Mucosa of descending colon (tissue), 3 donors: ENCODE data around the gene ZNF844. TPM values are rescaled to one million over a fixed set of nuclear protein-coding genes. Genes with fewer than 3 reads are reported as not detected.

Experiments used
- ATAC-seq: fragments of 200-7000 bp; cut with Tn5 transposase; one replicate; pipeline ENCODE4 v1.9.1; 2020; ENCODE audit warnings: mild to moderate bottlenecking, moderate library complexity
- DNase-seq, 3 donors: peaks; one replicate each; pipeline ENCODE4 v3.0.0-alpha.2; 2020
- H3K36me3 ChIP-seq: fragments of 200-600 bp; one replicate; pipeline ENCODE4 v1.8.0; 2021; ENCODE audit warnings: low read depth, mild to moderate bottlenecking
- H3K4me1 ChIP-seq: fragments of 200-600 bp; one replicate; pipeline ENCODE4 v1.8.0; 2021; ENCODE audit warnings: low read depth, mild to moderate bottlenecking
- H3K4me3 ChIP-seq: fragments of 200-600 bp; one replicate; pipeline ENCODE4 v1.8.0; 2021; ENCODE audit warnings: mild to moderate bottlenecking
- H3K9me3 ChIP-seq: fragments of 200-600 bp; one replicate; pipeline ENCODE4 v1.8.0; 2021; ENCODE audit warnings: mild to moderate bottlenecking
- intact Hi-C, 2 donors: fragments of 100-400 bp; cut with DNase I in 1 of 2; cut with micrococcal nuclease in 1 of 2; formaldehyde crosslinking; loops; one replicate each; pipeline versions ENCODE4 v1.11.0 to v1.11.1; 2022; cut with DNase I, micrococcal nuclease
- total RNA-seq, 3 donors: library from RNA; stranded (reverse); fragmentation: NEBNext Ultra II Directional in 2 of 3; extraction: Animal tissue kit (Norgen Biotek cat#: 25700) in 2 of 3; gene quantifications; one replicate each; pipeline versions ENCODE4 v1.2.1 to v1.2.4, GENCODE V29; 2021 to 2023
- TF ChIP-seq, protein P1 (sequence below): fragments of 200-600 bp; IDR thresholded peaks from one replicate; pipeline ENCODE4 v1.8.0; 2022; ENCODE audit warnings: antibody characterized with exemption, mild to moderate bottlenecking
- donor health status: DM: no; HTN: no; CAD: no; lungs with moderate emphysema.
- donor health status: DM: no; HTN: no; CAD: no.
- donor health status: DM: no; HTN: yes; CAD: no.

The ZNF844 gene
- total RNA-seq, 3 donors from 2014 or later: 11.7 to 17.1 (median 15.2) TPM

DNA sequence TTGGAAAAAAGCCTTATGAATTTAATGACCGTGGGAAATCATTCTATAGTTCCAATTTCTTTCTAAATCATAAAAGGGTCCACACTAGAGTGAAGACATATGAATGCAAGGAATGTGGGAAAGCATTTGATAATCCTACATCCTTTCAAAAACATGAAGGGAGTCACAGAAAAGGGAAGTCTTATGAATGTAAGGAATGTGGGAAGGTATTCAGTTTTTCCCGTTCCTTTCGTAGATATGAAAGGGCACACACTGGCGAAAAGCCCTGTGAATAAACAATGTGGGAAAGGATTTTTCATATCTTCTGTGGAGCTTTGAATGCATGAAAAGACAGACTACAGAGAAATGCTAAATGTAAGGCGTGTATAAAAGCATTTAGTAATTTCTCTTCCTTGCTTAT, 48.6 kb downstream of the ZNF844 start:
- TF ChIP-seq, protein P1, sequence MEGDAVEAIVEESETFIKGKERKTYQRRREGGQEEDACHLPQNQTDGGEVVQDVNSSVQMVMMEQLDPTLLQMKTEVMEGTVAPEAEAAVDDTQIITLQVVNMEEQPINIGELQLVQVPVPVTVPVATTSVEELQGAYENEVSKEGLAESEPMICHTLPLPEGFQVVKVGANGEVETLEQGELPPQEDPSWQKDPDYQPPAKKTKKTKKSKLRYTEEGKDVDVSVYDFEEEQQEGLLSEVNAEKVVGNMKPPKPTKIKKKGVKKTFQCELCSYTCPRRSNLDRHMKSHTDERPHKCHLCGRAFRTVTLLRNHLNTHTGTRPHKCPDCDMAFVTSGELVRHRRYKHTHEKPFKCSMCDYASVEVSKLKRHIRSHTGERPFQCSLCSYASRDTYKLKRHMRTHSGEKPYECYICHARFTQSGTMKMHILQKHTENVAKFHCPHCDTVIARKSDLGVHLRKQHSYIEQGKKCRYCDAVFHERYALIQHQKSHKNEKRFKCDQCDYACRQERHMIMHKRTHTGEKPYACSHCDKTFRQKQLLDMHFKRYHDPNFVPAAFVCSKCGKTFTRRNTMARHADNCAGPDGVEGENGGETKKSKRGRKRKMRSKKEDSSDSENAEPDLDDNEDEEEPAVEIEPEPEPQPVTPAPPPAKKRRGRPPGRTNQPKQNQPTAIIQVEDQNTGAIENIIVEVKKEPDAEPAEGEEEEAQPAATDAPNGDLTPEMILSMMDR: no peak
- no peaks in the 10 kb centered on the region for H3K4me1 ChIP-seq
- no peaks in the 10 kb centered on the region for H3K36me3 ChIP-seq
- intact Hi-C loops: no loop called here
- H3K4me3 ChIP-seq: no peak overlapping the region
- ATAC-seq (no peak), DNase-seq (no peak)
- H3K9me3 ChIP-seq: peaks cover 46% of the 10 kb centered on the region

DNA sequence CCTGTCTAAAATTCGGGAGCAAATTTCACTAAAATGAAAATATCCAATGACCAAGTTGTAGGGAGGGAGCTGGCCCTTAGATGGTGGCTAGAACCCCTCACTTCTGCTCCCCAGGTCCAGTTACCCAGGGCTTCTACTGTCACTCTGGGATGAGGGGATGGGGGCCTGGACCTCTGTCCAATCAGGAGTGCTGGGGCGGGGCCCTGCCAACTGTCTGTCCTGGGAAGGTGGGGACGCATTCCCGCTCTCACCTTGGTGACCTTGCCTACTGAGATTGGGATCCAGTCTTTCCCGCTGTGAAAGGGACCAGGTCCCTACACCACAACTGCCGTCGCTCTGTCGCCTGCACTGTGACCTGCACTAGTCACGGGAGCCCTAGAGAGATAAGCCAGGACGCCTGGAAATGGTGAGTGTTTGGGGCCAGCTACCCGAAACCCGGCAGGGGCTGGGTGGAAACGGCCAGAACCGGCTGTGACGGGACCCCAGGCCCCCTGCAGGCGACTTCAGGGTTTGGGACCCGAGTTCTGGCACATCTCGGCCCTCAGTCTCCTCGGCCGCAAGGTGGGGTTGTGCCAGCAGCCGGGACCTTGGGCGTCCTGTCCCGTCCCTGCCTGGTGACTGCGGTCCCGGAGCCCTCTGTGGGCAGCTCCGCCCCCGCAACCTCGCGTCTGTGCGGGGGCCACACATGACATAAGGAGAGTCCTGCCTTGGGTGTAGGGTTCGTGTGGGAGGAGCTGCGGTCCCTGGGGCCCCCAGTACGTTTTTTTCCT, 52.9 kb downstream of the ZNF844 start:
- intact Hi-C loops: no loop called here
- Histone ChIP-seq H3K9me3 (peaks cover 17% of the 10 kb centered on the region), H3K4me1 (no peaks in the 10 kb centered on the region), H3K36me3 (no peaks in the 10 kb centered on the region), H3K4me3 (no peak overlapping the region)
- DNase-seq: no peak
- ATAC-seq: no peak
- TF ChIP-seq, protein P1: no peak

DNA sequence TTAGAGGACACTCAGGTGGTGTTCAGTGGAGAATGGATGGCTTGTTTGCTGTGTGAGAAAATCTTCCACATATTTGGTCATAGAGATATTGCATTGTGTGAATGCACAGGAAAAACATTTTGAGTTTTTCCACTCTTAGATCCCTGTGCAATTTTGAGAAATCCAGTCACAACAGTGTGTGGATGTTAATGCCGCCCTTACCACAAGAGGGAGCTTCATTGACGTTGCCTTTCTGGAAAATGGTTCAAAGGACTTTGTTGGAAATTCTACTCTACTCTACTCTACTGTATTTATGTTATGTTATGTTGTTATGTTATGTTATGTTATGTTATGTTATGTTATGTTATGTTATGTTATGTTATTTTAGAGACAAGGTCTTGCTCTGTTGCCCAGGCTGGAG, 62.2 kb downstream of the ZNF844 start:
- intact Hi-C loops: no loop called here
- H3K9me3 ChIP-seq: peaks cover 23% of the 10 kb centered on the region
- ATAC-seq (peak; percentile 58), DNase-seq (peak in 1 of 3 donors; percentile 46)
- H3K4me1 ChIP-seq: no peaks in the 10 kb centered on the region
- H3K4me3 ChIP-seq: no peak overlapping the region
- TF ChIP-seq, protein P1: no peak
- no peaks in the 10 kb centered on the region for H3K36me3 ChIP-seq

Other genes with a start within 250 kb of the ZNF844 start
- 10 to 100 TPM in 1 of 3 donors, 1 to 10 TPM in 2; 8.9 to 11.2 (median 9.6) TPM for gene ZNF439, start 216.0 kb upstream of the ZNF844 start, total RNA-seq
- 10 to 100 TPM; 15.7 to 30.5 (median 23.4) TPM for gene ZNF69, start 176.9 kb upstream of the ZNF844 start, total RNA-seq
- gene ZNF700, start 139.6 kb upstream of the ZNF844 start, total RNA-seq: 10 to 100 TPM; 16.3 to 25.2 (median 17.1) TPM
- 1 to 10 TPM; 4.7 to 8.9 (median 6.7) TPM for gene ZNF763, start 99.7 kb upstream of the ZNF844 start, total RNA-seq
- 1 to 10 TPM; 1.8 to 4.7 (median 2.5) TPM for gene ZNF433, start 29.1 kb upstream of the ZNF844 start, total RNA-seq
- gene ZNF878, start 11.8 kb upstream of the ZNF844 start, total RNA-seq: under 1 TPM; 0.19 to 0.26 (median 0.22) TPM
- gene ZNF20, start 75.6 kb downstream of the ZNF844 start, total RNA-seq: 1 to 10 TPM; 4.4 to 7.0 (median 6.0) TPM
- 1 to 10 TPM; 3.1 to 8.0 (median 3.9) TPM for gene ZNF625, start 92.0 kb downstream of the ZNF844 start, total RNA-seq
- 10 to 100 TPM in 1 of 3 donors, 1 to 10 TPM in 2; 6.3 to 12.1 (median 8.7) TPM for gene ZNF136, start 98.4 kb downstream of the ZNF844 start, total RNA-seq
- gene ZNF44, start 230.2 kb downstream of the ZNF844 start, total RNA-seq: 10 to 100 TPM; 17.8 to 22.8 (median 21.7) TPM